Measurements from ENCODE around the gene PCDHGA7. TPM values are rescaled to one million over a fixed set of nuclear protein-coding genes. Genes with fewer than 3 reads are reported as not detected.
"Not testable (repeated sequence)": the region's sequence is repeated elsewhere in the genome, so short reads cannot be mapped to it uniquely, and the experiment has no call there.

PCDHGA7 gene
- total RNA-seq, 1 experiment from 2014 or later, result 0.43 TPM

DNA sequence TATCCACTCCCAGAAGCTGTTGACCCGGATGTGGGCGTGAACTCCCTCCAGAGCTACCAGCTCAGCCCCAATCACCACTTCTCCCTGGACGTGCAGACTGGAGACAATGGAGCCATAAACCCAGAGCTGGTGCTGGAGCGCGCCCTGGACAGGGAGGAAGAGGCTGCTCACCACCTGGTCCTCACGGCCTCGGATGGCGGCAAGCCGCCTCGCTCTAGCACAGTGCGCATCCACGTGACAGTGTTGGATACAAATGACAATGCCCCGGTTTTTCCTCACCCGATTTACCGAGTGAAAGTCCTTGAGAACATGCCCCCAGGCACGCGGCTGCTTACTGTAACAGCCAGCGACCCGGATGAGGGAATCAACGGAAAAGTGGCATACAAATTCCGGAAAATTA is 10.7 kb downstream of the PCDHGA7 start:
- Histone ChIP-seq H3K4me3 (ENCODE audit: low read depth, low read length) (no peak overlapping the region), H3K4me1 (no peaks in the 10 kb centered on the region), H3K27me3 (replicated peaks; ENCODE audit: control insufficient read depth, insufficient read depth, low read length) (no peaks in the 10 kb centered on the region), H3K36me3 (ENCODE audit: control insufficient read depth, insufficient read depth, low read length) (no peaks in the 10 kb centered on the region), H3K9me3 (no peaks in the 10 kb centered on the region)
- Mint-ChIP-seq H3K4me3 (ENCODE audit: unreplicated experiment) (no peak overlapping the region), H3K27ac (ENCODE audit: unreplicated experiment) (no peak overlapping the region), H3K36me3 (ENCODE audit: insufficient read depth, unreplicated experiment) (no peaks in the 10 kb centered on the region), H3K4me1 (ENCODE audit: low read depth, unreplicated experiment) (no peaks in the 10 kb centered on the region), H3K9me3 (ENCODE audit: unreplicated experiment) (peaks cover 19% of the 10 kb centered on the region), H3K27me3 (ENCODE audit: insufficient read depth, unreplicated experiment) (no peaks in the 10 kb centered on the region)
- TF ChIP-seq CTCF (IDR thresholded peaks at IDR 0.05; ENCODE audit: insufficient read depth in 1 of 2, low read depth in 1 of 2, low read length in 1 of 2, severe bottlenecking in 1 of 2, unreplicated experiment in 1 of 2), result no peak
- DNase-seq, result no peak
- POLR2A ChIA-PET, result no interaction called here
- CTCF ChIA-PET, result no interaction called here
- intact Hi-C loops (cut with micrococcal nuclease; ENCODE audit: unreplicated experiment), result no loop called here
- no TSS peak for BruUV-seq (replicated peaks)

- BruUV-seq (replicated peaks); H3K27me3 Mint-ChIP-seq (ENCODE audit: insufficient read depth, unreplicated experiment); H3K9me3 Mint-ChIP-seq (ENCODE audit: unreplicated experiment); CTCF ChIA-PET; POLR2A ChIA-PET; intact Hi-C loops (cut with micrococcal nuclease; ENCODE audit: unreplicated experiment); H3K4me1 Mint-ChIP-seq (ENCODE audit: low read depth, unreplicated experiment); DNase-seq; H3K36me3 Mint-ChIP-seq (ENCODE audit: insufficient read depth, unreplicated experiment); H3K27me3 ChIP-seq (replicated peaks; ENCODE audit: control insufficient read depth, insufficient read depth, low read length); H3K36me3 ChIP-seq (ENCODE audit: control insufficient read depth, insufficient read depth, low read length); H3K4me3 Mint-ChIP-seq (ENCODE audit: unreplicated experiment); H3K4me1 ChIP-seq; H3K4me3 ChIP-seq (ENCODE audit: low read depth, low read length); H3K27ac Mint-ChIP-seq (ENCODE audit: unreplicated experiment): not testable (repeated sequence)
- H3K9me3 ChIP-seq, result peaks cover 12% of the 10 kb centered on the region
These were observed 12.1 kb downstream of the PCDHGA7 start for GRCh38 chr5:141394401-141395187.

GRCh38 chr5:141397756-141398551 is 15.4 kb downstream of the PCDHGA7 start, which contains the start of gene PCDHGB5:
Gene PCDHGB5, plus strand, starts transcription at chr5:141397947. Its CDS starts 181 bp downstream, at chr5:141398128.
- not testable (repeated sequence) for H3K27ac Mint-ChIP-seq (ENCODE audit: unreplicated experiment)

More at GRCh38 chr5:141397756-141398551, 15.4 kb downstream of the PCDHGA7 start, which contains the start of gene PCDHGB5:
- H3K36me3 Mint-ChIP-seq (ENCODE audit: insufficient read depth, unreplicated experiment); H3K27me3 ChIP-seq (replicated peaks; ENCODE audit: control insufficient read depth, insufficient read depth, low read length); BruUV-seq (replicated peaks); H3K27me3 Mint-ChIP-seq (ENCODE audit: insufficient read depth, unreplicated experiment); H3K4me1 Mint-ChIP-seq (ENCODE audit: low read depth, unreplicated experiment); H3K36me3 ChIP-seq (ENCODE audit: control insufficient read depth, insufficient read depth, low read length); H3K4me1 ChIP-seq: not testable (repeated sequence)
- intact Hi-C loops (cut with micrococcal nuclease; ENCODE audit: unreplicated experiment), result loop anchor here (1.0 kb wide), 1 partner anchor 159 kb away; no protein-coding TSS in a partner anchor
- H3K4me3 ChIP-seq (ENCODE audit: low read depth, low read length), result peak within 1 kb of the TSS; percentile 47
- peak; percentile 58 to 66 for TF ChIP-seq CTCF (IDR thresholded peaks at IDR 0.05; ENCODE audit: insufficient read depth in 1 of 2, low read depth in 1 of 2, low read length in 1 of 2, severe bottlenecking in 1 of 2, unreplicated experiment in 1 of 2)
- POLR2A ChIA-PET, result interaction anchor here (1.3 kb wide), 1 partner anchor 167 kb away, joined by 3 read pairs; no protein-coding TSS in a partner anchor
- peak; percentile 60 to 70 for DNase-seq
- peaks cover 17% of the 10 kb centered on the region for H3K9me3 ChIP-seq
- Mint-ChIP-seq H3K9me3 (ENCODE audit: unreplicated experiment) (peaks cover 11% of the 10 kb centered on the region), H3K4me3 (ENCODE audit: unreplicated experiment) (peak within 1 kb of the TSS; percentile 69)
- CTCF ChIA-PET, result interaction anchor here (0.6 to 2.1 kb wide), 10 partner anchors 9 to 175 kb away, joined by 3 to 17 read pairs (median 5); partner anchors contain the start of genes PCDHB14, PCDHGB1 and PCDHGB3

Measured in Caco-2 (cell line).